Limb (tissue), 2 donors: ENCODE results near the gene RYR3.

Experiments used
- DNase-seq, 2 donors: peaks; one replicate each; pipeline ENCODE4 v3.0.0-alpha.2; 2016; ENCODE audit errors: extremely low spot score in 2 of 2

Gene RYR3

GRCh38 chr15:33699691-33700447 is 389.1 kb downstream of the RYR3 start:
- no peak for DNase-seq

GRCh38 chr15:33700695-33701303 is 390.0 kb downstream of the RYR3 start:
- DNase-seq: peak; percentile 80 to 85

- DNase-seq: no peak
Measured at GRCh38 chr15:33701304-33701696, 390.5 kb downstream of the RYR3 start.

GRCh38 chr15:33706173-33706572 is 395.4 kb downstream of the RYR3 start:
- no peak for DNase-seq

GRCh38 chr15:33710748-33711147 is 400.0 kb downstream of the RYR3 start:
- no peak for DNase-seq

GRCh38 chr15:33716025-33716424 is 405.3 kb downstream of the RYR3 start:
- DNase-seq: no peak

- no peak for DNase-seq
Measured at GRCh38 chr15:33720952-33721351, 410.2 kb downstream of the RYR3 start.

- no peak for DNase-seq
Measured at GRCh38 chr15:33722005-33722672, 411.4 kb downstream of the RYR3 start.

GRCh38 chr15:33722673-33723015 is 411.9 kb downstream of the RYR3 start:
- DNase-seq: no peak

- DNase-seq: no peak
Measured at GRCh38 chr15:33724321-33725036, 413.7 kb downstream of the RYR3 start.

- no peak for DNase-seq
Measured at GRCh38 chr15:33729653-33730052, 418.9 kb downstream of the RYR3 start.

- no peak for DNase-seq
Measured at GRCh38 chr15:33730815-33731214, 420.0 kb downstream of the RYR3 start.

- no peak for DNase-seq
Measured at GRCh38 chr15:33735143-33735542, 424.4 kb downstream of the RYR3 start.

- no peak for DNase-seq
Measured at GRCh38 chr15:33735637-33736247, 425.0 kb downstream of the RYR3 start.

- DNase-seq: peak in 1 of 2 donors; percentile 53
Measured at GRCh38 chr15:33737687-33738601, 427.2 kb downstream of the RYR3 start.

GRCh38 chr15:33738941-33739664 is 428.3 kb downstream of the RYR3 start:
- DNase-seq: no peak

- DNase-seq: no peak
Measured at GRCh38 chr15:33742306-33742705, 431.5 kb downstream of the RYR3 start.

- DNase-seq: peak in 1 of 2 donors; percentile 10
Measured at GRCh38 chr15:33742800-33743199, 432.0 kb downstream of the RYR3 start.

- no peak for DNase-seq
Measured at GRCh38 chr15:33746203-33746602, 435.4 kb downstream of the RYR3 start.

- no peak for DNase-seq
Measured at GRCh38 chr15:33753012-33753411, 442.2 kb downstream of the RYR3 start.
